ENCODE results near the gene CYP11A1.
"Not testable (repeated sequence)": the region's sequence is repeated elsewhere in the genome, so short reads cannot be mapped to it uniquely, and the experiment has no call there.

DNA sequence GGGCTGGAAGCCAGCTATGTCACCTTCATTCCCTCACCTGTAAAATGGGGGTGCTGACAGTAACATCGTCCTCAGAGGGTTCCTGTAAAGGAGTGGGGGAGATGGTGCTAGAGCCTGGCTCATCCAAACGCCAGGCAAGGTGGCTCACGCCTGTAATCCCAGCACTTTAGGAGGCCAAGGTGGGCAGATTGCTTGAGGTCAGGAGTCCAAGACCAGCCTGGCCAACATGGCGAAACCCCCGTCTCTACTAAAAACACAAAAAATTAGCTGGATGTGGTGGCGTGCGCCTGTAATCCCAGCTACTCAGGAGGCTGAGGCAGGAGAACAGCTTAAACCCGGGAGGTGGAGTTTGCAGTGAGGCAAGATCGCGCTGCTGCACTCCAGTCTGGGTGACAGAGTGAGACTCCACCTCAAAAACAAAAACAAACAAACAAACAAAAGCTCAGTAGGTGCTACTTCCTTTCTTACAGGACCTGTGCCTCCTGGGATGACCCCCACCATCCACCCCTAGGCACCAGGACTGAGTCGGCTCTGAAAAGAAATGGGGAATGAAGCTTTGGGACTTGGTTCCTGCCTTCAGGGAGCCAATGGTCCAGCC is 22.7 kb upstream of the CYP11A1 start:
- TF ChIP-seq, protein P1, sequence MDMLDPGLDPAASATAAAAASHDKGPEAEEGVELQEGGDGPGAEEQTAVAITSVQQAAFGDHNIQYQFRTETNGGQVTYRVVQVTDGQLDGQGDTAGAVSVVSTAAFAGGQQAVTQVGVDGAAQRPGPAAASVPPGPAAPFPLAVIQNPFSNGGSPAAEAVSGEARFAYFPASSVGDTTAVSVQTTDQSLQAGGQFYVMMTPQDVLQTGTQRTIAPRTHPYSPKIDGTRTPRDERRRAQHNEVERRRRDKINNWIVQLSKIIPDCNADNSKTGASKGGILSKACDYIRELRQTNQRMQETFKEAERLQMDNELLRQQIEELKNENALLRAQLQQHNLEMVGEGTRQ (IDR thresholded peaks at IDR 0.05; ENCODE audit: borderline replicate concordance, low read depth, low read length): not testable (repeated sequence)
- TF ChIP-seq ATF3 (IDR thresholded peaks at IDR 0.05; ENCODE audit: borderline replicate concordance, extremely low read depth, low read depth, low read length): not testable (repeated sequence)
